HEK293 (cell line): ENCODE data around the gene LRRC46.

Source experiments
- KLF17 ChIP-seq: fragments of 450-650 bp; formaldehyde crosslinking; IDR thresholded peaks from 2 replicates; pipeline ENCODE4 v1.5.1; 2016; ENCODE audit warnings: missing biosample characterization, missing genetic modification characterization
- YY1 ChIP-seq: fragments of 450-650 bp; formaldehyde crosslinking; IDR thresholded peaks from 2 replicates; pipeline ENCODE4 v1.5.1; 2018; ENCODE audit warnings: missing biosample characterization, missing genetic modification characterization
- ZBTB20 ChIP-seq: fragments of 450-650 bp; formaldehyde crosslinking; IDR thresholded peaks from 2 replicates; pipeline ENCODE4 v1.5.1; 2016; ENCODE audit warnings: missing biosample characterization, missing genetic modification characterization
- ZBTB8A ChIP-seq: fragments of 450-650 bp; formaldehyde crosslinking; IDR thresholded peaks from 2 replicates; pipeline ENCODE4 v1.5.1; 2016; ENCODE audit warnings: missing biosample characterization, missing genetic modification characterization
- ZNF221 ChIP-seq: fragments of 450-650 bp; formaldehyde crosslinking; IDR thresholded peaks from 2 replicates; pipeline ENCODE4 v1.5.1; 2017; ENCODE audit warnings: missing biosample characterization, missing genetic modification characterization, borderline replicate concordance
- ZNF558 ChIP-seq: fragments of 450-650 bp; formaldehyde crosslinking; IDR thresholded peaks from 2 replicates; pipeline ENCODE4 v1.5.1; 2016; ENCODE audit warnings: missing biosample characterization, missing genetic modification characterization
- ZSCAN23 ChIP-seq: fragments of 450-650 bp; formaldehyde crosslinking; IDR thresholded peaks from 2 replicates; pipeline ENCODE4 v1.5.1; 2016; ENCODE audit warnings: missing biosample characterization, missing genetic modification characterization
- TF ChIP-seq, protein P1 (sequence below): fragments of 450-650 bp; formaldehyde crosslinking; IDR thresholded peaks from 2 replicates; pipeline ENCODE4 v1.5.1; 2016; ENCODE audit warnings: missing biosample characterization, missing genetic modification characterization
- TF ChIP-seq, protein P2 (sequence below): fragments of 450-650 bp; IDR thresholded peaks from 2 replicates; pipeline ENCODE4 v1.5.1; 2018; ENCODE audit warnings: missing biosample characterization, missing genetic modification characterization
- TF ChIP-seq, protein P3 (sequence below): fragments of 450-650 bp; formaldehyde crosslinking; IDR thresholded peaks from 2 replicates; pipeline ENCODE4 v1.5.1; 2016; ENCODE audit warnings: missing biosample characterization, missing genetic modification characterization

- TF ChIP-seq, protein P1, sequence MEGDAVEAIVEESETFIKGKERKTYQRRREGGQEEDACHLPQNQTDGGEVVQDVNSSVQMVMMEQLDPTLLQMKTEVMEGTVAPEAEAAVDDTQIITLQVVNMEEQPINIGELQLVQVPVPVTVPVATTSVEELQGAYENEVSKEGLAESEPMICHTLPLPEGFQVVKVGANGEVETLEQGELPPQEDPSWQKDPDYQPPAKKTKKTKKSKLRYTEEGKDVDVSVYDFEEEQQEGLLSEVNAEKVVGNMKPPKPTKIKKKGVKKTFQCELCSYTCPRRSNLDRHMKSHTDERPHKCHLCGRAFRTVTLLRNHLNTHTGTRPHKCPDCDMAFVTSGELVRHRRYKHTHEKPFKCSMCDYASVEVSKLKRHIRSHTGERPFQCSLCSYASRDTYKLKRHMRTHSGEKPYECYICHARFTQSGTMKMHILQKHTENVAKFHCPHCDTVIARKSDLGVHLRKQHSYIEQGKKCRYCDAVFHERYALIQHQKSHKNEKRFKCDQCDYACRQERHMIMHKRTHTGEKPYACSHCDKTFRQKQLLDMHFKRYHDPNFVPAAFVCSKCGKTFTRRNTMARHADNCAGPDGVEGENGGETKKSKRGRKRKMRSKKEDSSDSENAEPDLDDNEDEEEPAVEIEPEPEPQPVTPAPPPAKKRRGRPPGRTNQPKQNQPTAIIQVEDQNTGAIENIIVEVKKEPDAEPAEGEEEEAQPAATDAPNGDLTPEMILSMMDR, result no peak
- no peak for TF ChIP-seq ZBTB8A
- TF ChIP-seq ZBTB20 (tag by site-specific recombination), result no peak
- no peak for TF ChIP-seq KLF17 (tag by site-specific recombination)
- TF ChIP-seq, protein P2, sequence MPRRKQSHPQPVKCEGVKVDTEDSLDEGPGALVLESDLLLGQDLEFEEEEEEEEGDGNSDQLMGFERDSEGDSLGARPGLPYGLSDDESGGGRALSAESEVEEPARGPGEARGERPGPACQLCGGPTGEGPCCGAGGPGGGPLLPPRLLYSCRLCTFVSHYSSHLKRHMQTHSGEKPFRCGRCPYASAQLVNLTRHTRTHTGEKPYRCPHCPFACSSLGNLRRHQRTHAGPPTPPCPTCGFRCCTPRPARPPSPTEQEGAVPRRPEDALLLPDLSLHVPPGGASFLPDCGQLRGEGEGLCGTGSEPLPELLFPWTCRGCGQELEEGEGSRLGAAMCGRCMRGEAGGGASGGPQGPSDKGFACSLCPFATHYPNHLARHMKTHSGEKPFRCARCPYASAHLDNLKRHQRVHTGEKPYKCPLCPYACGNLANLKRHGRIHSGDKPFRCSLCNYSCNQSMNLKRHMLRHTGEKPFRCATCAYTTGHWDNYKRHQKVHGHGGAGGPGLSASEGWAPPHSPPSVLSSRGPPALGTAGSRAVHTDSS (tag by site-specific recombination), result no peak
- TF ChIP-seq ZSCAN23 (tag by site-specific recombination), result no peak
- TF ChIP-seq, protein P3, sequence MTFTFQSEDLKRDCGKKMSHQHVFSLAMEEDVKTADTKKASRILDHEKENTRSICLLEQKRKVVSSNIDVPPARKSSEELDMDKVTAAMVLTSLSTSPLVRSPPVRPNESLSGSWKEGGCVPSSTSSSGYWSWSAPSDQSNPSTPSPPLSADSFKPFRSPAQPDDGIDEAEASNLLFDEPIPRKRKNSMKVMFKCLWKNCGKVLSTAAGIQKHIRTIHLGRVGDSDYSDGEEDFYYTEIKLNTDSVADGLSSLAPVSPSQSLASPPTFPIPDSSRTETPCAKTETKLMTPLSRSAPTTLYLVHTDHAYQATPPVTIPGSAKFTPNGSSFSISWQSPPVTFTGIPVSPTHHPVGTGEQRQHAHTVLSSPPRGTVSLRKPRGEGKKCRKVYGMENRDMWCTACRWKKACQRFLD, result no peak
- no peak for TF ChIP-seq ZNF558
- TF ChIP-seq ZNF221 (tag by site-specific recombination), result no peak
- no peak for TF ChIP-seq YY1 (tag by site-specific recombination)
Measured at GRCh38 chr17:47848198-47848513, 16.7 kb downstream of the LRRC46 start.
